PC-3 (cell line): ENCODE measurements around the gene ISCU.

Experiments
- CTCF ChIP-seq: fragments of 300-600 bp; sonication (generic); conservative IDR thresholded peaks from 2 replicates; pipeline ENCODE4 v1.5.1; 2017; ENCODE audit warnings: antibody characterized with exemption, low read depth, mild to moderate bottlenecking, low read length
- EZH2 ChIP-seq: fragments of 300-600 bp; sonication (generic); IDR thresholded peaks from one replicate; pipeline ENCODE4 v1.6.1; 2017; ENCODE audit warnings: antibody characterized with exemption, mild to moderate bottlenecking, low read length; ENCODE audit not compliant: unreplicated experiment
- EZH2phosphoT487 ChIP-seq: fragments of 300-600 bp; sonication (generic); IDR thresholded peaks from 2 replicates; pipeline ENCODE4 v1.6.1; 2018; ENCODE audit warnings: mild to moderate bottlenecking, antibody characterized with exemption, low read length, borderline replicate concordance

DNA sequence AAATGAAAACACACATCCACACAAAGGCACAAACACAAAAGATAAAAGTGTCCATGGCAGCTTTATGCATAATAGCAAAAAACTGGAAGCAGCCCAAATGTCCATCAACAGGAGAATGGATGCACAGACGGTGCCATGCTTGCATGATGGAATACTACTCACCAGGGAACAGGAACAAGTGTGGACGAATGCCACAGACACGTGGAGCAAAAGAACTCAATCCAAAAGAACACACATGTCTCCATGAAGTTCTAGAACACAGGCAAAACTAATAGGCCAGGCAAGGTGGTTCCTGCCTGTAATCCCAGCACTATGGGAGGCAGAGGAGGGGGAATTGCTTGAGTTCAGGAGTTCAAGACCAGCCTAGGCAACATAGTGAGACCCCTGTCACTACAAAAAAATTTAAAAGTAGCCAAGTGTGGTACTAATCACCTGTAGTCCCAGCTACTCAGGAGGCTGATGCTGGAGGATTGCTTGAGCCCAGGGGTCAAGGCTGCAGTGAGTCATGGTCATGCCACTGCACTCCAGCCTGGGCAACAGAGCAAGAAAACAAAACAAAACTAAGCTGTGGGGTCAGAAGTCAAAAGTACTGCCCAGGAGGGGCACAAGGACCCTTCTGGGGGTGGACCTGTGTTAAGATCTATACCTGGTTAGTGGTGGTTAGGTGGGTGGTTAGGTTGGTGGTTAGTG is 42.7 kb downstream of the ISCU start:
- TF ChIP-seq CTCF (no peak), EZH2phosphoT487 (no peak), EZH2 (no peak)
